Measurements from ENCODE around the gene CBLN3.

The CBLN3 gene

GRCh38 chr14:24407608-24408325, 21.7 kb downstream of the CBLN3 start:
- FAIRE-seq, result no peak
- no peak for TF ChIP-seq CTCF (IDR thresholded peaks at IDR 0.05; ENCODE audit: insufficient read depth, missing control alignments)

GRCh38 chr14:24406416-24406815, 23.1 kb downstream of the CBLN3 start:
- FAIRE-seq (no peak), DNase-seq (ENCODE audit: insufficient read length, low spot score) (no peak)
- TF ChIP-seq CTCF (IDR thresholded peaks at IDR 0.05; ENCODE audit: insufficient read depth, missing control alignments), result no peak

More at GRCh38 chr14:24407608-24408325, 21.7 kb downstream of the CBLN3 start:
- no peak for DNase-seq (ENCODE audit: insufficient read length, low spot score)

- no peak for TF ChIP-seq CTCF (IDR thresholded peaks at IDR 0.05; ENCODE audit: insufficient read depth, missing control alignments)
- FAIRE-seq (no peak), DNase-seq (ENCODE audit: insufficient read length, low spot score) (no peak)
Measured at GRCh38 chr14:24404814-24405213, 24.7 kb downstream of the CBLN3 start.

- no peak for FAIRE-seq
- DNase-seq (ENCODE audit: insufficient read length, low spot score), result no peak
- no peak for TF ChIP-seq CTCF (IDR thresholded peaks at IDR 0.05; ENCODE audit: insufficient read depth, missing control alignments)
Measured at GRCh38 chr14:24403294-24403998, 26.0 kb downstream of the CBLN3 start.

- FAIRE-seq, result no peak
Measured at GRCh38 chr14:24401810-24402702, 27.4 kb downstream of the CBLN3 start.

More at GRCh38 chr14:24401810-24402702, 27.4 kb downstream of the CBLN3 start:
- TF ChIP-seq CTCF (IDR thresholded peaks at IDR 0.05; ENCODE audit: insufficient read depth, missing control alignments), result no peak
- no peak for DNase-seq (ENCODE audit: insufficient read length, low spot score)

Data from D721Med (cell line).